GM19238 (cell line): ENCODE measurements around the gene ABHD2.
"Not testable (repeated sequence)": the region's sequence is repeated elsewhere in the genome, so short reads cannot be mapped to it uniquely, and the experiment has no call there.

Source experiments
- DNase-seq: peaks from one replicate; pipeline ENCODE4 v3.0.0; 2011; ENCODE audit warnings: low spot score; ENCODE audit not compliant: insufficient read length

The ABHD2 gene

GRCh38 chr15:89074402-89075012, 13.7 kb upstream of the ABHD2 start:
- no peak for DNase-seq

GRCh38 chr15:89075101-89075640, 13.1 kb upstream of the ABHD2 start:
- DNase-seq = no peak

DNA sequence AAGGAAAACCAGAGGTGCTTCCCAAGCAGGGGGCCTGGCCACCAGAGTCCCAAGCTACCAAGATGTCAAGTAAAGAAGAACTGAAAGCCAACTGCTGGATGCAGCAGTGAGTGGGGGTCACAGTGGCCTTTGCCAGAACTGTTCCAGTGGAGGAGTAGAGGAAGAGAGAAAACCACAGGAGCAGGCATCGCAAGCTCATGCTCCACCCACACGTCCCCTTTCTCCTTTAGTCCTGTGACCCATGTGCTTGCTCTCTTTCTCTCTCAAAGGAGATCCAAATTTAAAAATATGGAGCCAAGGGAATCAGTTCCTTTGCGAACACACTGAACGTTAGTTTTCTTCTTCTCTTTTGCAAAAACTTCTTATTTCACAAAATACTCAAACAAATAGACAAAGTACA, 12.4 kb upstream of the ABHD2 start:
- DNase-seq = no peak

- DNase-seq = no peak
These were observed 10.5 kb upstream of the ABHD2 start for GRCh38 chr15:89077750-89078149.

DNA sequence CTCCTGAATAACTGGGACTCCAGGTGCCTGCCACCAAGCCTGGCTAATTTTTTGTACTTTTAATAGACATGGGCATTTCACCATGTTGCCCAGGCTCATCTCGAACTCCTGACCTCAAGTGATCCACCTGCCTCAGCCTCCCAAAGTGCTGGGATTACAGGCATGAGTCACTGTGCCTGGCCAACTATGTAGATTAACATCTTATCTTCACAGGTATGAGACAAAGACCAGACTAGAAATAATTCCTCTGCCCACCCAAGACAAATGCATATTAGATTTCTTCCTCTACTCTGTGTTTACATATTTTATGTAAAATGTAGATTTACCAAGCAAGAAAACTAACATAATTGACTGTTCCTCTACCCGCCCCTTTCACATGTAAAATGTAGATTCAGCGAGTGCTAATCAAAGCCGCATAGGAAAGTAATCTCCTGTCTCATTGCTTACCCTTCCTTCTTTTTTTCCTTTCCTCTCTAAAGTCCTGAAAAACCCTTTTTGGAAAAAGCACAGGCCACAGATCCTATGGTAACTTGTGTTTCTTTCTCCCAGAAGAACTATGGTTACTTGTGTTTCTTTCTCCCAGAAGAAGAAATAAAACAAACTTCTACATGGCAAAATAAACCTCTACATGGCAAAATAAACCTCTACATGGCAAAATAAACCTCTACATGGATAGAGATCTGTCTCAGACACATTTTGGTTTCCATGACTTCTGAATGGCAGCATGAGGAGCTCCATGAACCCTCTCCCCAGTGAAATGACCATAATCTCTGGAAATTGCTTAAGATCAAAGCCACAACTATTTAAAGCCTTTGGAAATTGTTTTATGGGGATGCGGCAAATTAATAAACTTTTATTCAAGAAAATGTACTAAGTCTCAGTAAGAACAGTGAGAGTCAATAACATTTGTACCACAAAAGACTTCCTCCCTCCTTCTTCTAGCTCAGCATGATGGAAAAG, 9.1 kb upstream of the ABHD2 start:
- DNase-seq = no peak

DNA sequence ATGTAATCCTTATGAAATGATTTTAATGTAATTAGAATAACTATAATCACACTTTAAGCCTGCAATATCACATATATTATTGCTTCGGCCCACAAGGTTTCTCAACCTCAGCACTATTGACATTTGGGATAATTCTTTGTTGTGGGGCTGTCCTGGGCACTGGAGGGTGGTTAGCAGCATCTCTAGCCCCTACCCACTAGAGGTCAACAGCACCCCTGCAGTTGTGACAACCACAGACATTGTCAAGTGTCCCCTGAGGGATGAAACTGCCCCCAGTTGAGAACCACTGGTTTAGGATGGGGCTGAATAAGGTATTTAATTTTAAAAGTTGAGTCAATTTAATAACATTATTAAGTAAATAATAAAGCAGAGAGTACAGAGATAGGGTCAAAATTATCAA, 6.4 kb upstream of the ABHD2 start:
- DNase-seq = no peak

DNA sequence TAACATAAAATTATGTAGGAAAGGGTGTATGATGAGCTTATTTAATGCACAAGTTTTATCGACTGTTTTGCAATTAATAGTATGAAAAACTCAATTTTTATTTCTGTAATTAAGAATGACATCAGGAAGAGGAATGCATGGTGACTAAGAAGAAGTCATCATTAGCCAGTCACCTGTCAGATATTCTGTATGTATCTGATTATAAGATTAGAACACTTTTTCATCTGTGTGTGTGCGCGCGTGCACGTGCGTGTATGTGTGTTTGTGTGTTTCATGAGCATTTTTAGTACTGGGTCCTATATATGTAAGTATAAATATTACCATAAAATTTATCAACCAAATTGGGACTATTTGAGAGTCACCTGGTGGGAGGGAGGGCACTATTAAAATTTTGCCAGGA, 5.0 kb upstream of the ABHD2 start:
- no peak for DNase-seq

- no peak for DNase-seq
These were observed 2.8 kb upstream of the ABHD2 start for GRCh38 chr15:89085289-89085926.

- not testable (repeated sequence) for DNase-seq
These were observed 2.3 kb upstream of the ABHD2 start for GRCh38 chr15:89085933-89086332.

DNA sequence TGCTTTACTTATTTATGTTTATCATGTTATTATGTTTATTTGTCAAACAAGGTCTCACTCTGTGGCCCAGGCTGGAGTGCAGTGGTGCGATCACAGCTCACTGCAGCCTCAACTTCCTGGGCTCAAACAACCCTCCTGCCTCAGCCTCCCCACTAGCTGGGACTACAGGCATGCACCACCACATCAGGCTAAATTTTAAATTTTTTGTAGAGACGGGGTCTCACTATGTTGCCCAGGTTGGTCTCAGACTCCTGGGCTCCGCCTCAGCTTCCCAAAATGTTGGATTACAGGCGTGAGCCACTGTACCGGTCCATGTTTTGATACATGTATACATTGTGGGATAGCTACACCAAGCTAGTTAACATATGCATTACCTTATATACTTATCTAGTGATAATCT, 1.9 kb upstream of the ABHD2 start:
- DNase-seq = not testable (repeated sequence)

- DNase-seq = no peak
These were observed 961 bp upstream of the ABHD2 start for GRCh38 chr15:89087161-89087829.

DNA sequence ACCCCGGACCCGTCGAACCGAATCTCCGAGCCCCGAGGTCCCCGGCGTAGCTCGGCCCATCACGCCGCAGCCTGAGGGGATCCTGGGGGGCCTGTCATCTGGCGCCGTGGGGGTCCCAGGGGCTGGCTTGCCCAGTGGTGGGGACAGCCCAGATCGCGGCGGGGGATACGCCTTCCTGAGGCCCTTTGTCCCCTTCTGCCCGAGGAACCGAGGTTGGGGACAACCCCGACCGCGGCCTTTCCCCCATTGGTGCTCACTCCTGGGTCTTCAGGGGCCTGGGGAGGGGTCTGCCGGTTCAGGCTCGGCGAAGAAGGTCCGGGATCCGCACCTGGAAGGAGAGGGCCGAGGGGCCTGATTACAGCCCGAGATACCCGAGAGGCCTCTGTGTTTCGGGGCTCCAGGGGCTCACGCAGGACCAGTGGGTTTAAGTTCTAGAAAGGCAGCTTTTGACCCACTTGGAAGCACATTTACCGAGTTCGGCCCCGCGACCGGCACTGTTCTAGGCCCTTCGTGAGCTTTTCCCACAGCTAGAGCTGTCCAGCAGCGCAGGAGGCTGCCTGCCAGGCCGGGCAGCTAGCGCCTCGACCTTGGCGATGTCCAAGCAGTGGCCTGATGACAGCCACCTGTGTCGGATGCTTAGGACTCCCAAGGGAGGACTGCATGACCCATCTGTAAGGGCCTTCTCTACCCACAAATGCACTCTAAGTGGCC, 504 bp downstream of the ABHD2 start:
- no peak for DNase-seq

DNA sequence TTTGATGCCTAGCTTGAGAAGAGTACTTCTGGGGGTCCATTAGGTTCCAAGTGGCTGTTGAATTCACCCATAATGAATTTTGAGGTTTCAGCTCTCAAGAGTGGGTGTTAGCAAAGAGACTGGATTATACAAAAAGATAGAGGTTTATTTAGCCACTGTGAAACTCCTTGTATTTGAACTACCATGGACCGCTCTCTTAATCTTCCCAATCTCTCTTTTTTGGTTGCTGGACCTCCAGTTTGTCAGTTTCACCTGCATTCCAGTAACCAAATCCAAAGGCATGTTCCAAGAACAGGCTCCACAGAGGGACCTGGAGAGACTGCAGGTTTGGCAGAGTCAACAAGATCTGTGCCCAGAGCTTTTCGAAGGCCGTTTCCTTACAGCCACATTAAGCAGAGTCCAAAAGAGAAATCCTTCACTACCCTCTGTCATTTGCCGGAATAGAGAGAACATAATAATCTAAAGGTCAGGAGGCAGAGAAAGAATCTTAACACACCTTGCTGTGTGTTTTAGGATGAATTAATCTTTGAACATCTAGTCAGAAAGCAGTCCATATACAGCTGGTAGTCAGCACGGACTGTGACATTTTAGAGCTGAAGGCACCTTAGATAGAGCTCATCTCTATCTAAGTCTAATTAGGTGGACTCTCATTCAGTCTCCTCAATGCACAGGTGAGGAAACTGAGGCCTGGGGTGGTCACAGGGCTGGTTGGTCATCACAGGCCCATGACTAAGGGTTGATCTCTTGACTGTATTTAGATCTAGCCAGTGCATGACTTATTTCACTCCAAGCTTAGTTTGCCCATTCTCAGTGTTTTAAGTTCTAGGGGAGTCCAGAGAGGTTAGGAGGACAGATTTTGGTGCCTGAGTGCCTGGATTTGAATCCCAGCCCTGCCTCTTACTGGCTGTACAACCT, 1.3 kb downstream of the ABHD2 start:
- no peak for DNase-seq

DNA sequence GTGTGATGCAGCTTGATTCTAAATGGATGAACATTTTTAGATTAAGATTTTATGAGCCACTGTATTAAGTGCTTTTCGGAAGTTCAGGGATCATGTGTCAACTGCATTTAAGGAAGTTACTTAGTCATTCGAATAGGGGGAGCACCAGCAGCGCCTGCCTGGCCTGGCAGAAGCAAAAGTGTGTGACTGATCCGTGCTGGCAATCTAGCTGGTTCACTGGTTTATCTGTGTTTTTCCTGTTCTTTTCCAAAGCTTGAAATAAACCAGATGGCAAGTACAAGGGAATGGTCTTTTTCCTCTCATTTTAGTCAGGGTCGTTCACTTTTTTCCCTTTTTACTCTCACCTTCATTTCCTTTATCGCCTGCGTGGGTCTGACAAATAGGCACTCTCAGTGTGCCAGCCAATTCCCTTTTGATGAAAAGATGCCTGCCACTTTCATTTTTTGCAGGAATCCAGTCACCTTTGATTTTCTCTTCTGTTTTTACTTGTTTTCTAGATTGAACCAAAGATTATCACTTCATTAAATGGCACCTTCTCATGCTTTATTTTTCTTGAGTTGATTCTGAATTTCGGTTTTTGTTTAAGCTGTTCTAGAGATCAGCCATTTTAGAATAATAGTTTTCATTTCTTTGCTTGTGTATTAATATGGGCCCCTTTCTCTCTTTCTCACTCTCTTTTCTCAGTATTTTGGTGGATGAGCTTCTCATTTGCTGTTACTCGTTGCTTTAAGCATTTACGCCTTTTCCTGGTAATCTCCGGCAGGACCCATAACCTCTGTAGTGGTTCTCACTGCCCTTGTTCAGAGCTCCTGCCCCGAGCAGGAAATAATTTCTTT, 2.8 kb downstream of the ABHD2 start:
- DNase-seq = no peak

DNA sequence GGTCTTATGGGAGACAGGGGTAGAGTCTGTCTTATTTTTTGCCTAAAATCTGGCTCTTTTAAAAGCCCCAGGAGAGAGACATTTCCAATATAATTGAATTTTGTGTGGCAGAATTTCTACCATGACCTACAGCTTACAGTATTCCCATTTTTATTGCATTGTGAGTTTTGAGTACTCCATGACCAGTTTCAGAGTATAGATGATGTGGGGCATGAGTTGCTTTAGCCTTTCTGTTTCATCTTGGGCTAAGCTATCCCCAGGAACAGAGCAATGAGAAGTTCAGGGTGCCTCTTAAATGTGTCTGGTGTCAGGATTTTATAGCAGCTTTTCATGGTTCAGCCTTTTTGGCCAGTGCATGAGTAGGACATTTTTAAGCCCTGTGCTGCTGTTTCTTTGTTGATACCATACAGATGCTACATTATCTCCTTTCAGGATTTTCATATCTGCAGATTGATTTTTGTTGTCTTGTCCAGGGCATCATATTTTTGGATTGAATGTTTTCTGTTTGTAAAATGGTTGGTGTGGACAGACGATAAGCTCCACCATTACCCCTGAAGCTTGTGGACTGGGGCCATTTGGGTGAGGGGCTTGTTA, 3.5 kb downstream of the ABHD2 start:
- no peak for DNase-seq

DNA sequence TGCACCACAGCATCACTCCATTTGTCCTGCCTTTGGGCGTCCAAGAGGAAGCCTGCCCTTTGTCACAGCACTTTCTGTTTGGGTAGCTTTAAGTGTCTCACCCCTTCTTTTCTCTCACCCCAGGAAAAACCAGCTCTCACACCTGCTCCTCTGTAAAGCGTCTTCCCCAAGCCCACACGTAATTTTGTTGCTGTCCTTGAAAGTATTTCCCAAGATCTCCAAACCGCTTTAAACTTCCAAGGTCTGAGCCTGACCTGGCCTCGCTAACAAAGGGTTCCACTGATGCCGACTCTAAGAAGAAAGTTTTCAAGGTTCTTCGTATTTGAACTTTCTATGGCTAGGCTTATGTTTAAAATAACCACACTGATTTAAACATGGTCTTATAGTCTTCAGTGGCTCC, 5.3 kb downstream of the ABHD2 start:
- DNase-seq = no peak

GRCh38 chr15:89095073-89095472, 6.8 kb downstream of the ABHD2 start:
- no peak for DNase-seq

GRCh38 chr15:89095556-89095955, 7.3 kb downstream of the ABHD2 start:
- no peak for DNase-seq

- no peak for DNase-seq
These were observed 8.4 kb downstream of the ABHD2 start for GRCh38 chr15:89096664-89097063.
